Stimulated activated CD8-positive, alpha-beta memory T cell treated with anti-CD3 and anti-CD28 coated beads, Interleukin-15, amount 100 ng/mL, for 24 hours (primary cell): ENCODE measurements around the gene PRDX3.
"Not testable (repeated sequence)": the region's sequence is repeated elsewhere in the genome, so short reads cannot be mapped to it uniquely, and the experiment has no call there.

Source experiments
- DNase-seq: peaks from one replicate; pipeline ENCODE4 v3.0.0-alpha.2; 2020; ENCODE audit warnings: low read depth

PRDX3 gene

GRCh38 chr10:119206603-119207365 lies 28.2 kb upstream of the PRDX3 start:
- DNase-seq, result peak; percentile 54

DNA sequence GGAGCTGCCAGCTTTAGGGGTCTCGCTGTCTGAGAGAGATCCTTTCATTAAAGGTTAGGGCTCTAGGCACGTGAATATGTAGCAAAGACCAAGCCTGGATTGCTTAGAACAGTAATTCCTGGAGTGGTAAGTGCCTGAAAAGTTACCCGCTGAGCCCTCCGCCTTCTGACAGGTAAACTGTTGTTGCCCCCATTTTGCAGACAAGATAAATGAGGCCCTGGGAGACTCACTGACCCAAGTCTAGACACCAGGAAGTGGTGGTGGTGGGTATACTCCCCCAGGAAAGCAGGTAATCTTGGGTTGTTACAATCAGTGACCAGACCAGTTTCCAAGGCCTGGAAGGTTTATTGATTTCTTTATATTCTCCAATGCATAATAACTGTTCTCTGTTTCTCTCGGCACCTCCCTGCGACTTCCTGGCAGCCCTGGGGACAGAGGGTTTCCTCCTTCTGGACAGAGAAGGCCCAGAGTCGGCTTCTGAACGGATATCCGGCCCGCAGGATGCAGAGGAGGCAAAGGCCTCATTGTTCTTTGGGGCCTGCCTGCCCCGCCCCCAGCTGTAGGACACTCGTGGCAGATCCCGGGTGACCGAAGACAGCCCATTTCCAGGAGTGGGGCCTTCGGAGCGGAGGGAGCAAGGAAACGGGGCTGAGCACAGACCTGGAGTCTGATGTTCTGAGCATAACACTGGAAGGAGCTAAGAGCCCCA lies 27.4 kb upstream of the PRDX3 start:
- DNase-seq, result no peak

- DNase-seq, result no peak
Observed at GRCh38 chr10:119203006-119203405, 24.4 kb upstream of the PRDX3 start.

GRCh38 chr10:119201233-119201632 lies 22.6 kb upstream of the PRDX3 start:
- no peak for DNase-seq

- no peak for DNase-seq
Observed at GRCh38 chr10:119199231-119199992, 20.8 kb upstream of the PRDX3 start.

GRCh38 chr10:119198438-119198837 lies 19.8 kb upstream of the PRDX3 start:
- no peak for DNase-seq

DNA sequence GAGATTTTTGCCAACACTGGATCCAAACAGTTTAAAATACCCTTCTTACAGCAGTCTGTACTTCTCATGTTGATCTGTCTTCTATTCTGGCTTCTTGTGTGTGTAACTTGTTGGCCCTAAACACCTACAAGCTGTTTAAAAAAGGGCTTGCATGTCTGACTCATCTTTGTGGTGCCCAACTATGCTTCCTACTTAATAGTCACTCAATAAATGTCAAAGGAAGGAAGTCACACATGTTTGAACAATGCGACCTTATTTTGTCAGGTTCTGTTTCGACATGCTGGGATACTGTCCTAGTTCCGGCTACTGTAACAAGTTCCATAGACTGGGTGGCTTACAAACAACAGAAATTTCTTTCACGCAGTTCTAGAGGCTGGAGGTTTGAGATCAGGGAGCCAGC lies 19.3 kb upstream of the PRDX3 start:
- DNase-seq, result no peak

GRCh38 chr10:119191881-119192280 lies 13.3 kb upstream of the PRDX3 start:
- DNase-seq, result no peak

- no peak for DNase-seq
Observed at GRCh38 chr10:119190954-119191785, 12.6 kb upstream of the PRDX3 start.

- no peak for DNase-seq
Observed at GRCh38 chr10:119190353-119190752, 11.7 kb upstream of the PRDX3 start.

GRCh38 chr10:119189811-119190282 lies 11.2 kb upstream of the PRDX3 start:
- DNase-seq, result no peak

- no peak for DNase-seq
Observed at GRCh38 chr10:119183664-119184412, 5.2 kb upstream of the PRDX3 start.

- DNase-seq, result not testable (repeated sequence)
Observed at GRCh38 chr10:119180850-119181400, 2.3 kb upstream of the PRDX3 start.

DNA sequence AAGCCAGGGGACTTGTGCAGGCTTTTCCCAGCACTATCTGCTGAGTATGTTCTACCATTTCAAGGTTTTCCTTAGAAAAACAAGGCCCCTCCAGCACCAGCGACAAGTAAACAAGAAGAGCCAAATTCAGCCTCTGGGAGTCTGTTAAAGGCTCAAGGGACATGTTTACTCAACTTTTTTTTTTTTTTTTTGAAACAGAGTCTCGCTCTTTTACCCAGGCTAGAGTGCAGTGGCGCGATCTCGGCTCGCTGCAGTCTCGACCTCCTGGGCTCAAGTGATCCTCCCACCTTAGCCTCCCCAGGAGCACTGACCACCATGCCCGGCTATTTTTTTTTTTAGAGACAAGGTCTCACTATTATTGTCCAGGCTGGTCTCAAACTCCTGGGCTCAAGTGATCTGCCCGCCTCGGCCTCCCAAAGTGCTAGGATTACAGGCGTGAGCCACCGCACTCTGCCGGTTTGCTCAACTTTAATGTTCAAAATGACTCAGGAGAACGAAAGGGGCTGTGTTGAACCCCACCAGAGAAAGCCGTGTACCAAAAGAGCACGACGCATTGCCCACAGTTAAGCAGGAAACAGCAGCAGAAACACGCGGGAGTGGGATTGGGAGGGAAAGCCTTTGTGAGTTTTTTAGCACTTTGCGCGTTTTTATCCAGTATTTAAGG lies 772 bp downstream of the PRDX3 start:
- DNase-seq, result no peak

DNA sequence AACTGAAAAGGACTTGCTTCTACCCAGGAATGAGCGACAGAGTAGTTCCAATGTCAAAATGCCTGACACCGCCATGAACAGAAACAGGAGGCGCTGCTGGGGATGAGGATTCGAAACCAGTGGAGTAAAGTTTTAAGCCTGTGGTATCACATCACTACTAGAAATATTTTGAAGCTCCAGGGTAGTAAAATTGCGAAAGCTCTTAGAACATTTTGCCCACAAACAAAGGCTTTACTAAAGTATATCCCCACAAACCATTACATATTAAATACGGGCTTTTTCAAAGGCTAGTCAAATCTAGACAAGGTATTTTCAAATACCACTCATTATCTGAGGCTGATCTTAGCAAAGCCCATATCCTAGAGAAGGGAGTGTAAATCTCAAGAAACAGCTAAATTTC lies 2.4 kb downstream of the PRDX3 start:
- no peak for DNase-seq

DNA sequence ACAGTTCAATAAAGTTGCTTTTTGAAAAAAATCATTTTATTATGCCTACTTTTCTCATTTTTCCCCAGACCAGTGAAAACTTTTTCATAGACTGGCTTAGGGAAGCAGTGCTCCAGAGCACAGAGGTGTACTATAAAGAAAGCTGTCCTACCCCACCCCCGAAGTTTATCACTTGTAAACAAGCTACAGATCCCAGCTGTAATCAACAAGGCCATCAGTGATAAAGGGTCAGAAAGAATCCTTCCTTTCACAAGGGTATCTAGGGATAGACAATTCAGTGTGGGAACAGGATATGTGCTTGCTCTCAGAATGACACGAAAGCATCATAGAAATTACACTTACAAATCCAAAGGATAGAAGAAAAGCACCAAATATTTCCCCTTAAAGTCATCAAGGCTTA lies 4.5 kb downstream of the PRDX3 start:
- DNase-seq, result no peak

GRCh38 chr10:119167041-119167440 lies 11.6 kb downstream of the PRDX3 start:
- DNase-seq, result no peak

DNA sequence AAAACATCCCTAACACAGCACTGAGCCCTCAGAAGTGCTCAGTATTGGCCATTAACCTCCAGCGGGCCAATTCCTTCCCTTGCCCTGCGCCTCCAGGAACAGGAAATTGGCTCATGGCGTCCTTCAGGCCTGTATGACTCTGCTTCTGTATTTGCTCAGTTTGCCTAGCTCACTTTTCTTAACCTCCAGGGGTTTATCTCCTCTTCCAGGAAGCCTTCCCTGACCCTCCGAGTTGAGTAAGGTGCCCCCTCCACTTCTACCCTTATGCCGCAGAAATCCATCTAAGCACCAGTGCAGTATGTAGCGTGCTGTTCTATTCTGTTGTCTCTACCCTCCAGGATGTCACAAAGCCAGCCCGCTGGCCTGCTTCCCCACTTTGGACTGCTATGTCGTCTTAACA lies 12.0 kb downstream of the PRDX3 start:
- DNase-seq, result no peak

- DNase-seq, result no peak
Observed at GRCh38 chr10:119166118-119166500, 12.5 kb downstream of the PRDX3 start.
